Activated T-cell treated with anti-CD3 and anti-CD28 coated beads for 24 hours (primary cell): ENCODE results near the gene ACAP3.
"Not testable (repeated sequence)": the region's sequence is repeated elsewhere in the genome, so short reads cannot be mapped to it uniquely, and the experiment has no call there.

Source experiments
- DNase-seq: peaks from one replicate; pipeline ENCODE4 v3.0.0-alpha.2; 2020; ENCODE audit warnings: low read depth

ACAP3 gene

DNA sequence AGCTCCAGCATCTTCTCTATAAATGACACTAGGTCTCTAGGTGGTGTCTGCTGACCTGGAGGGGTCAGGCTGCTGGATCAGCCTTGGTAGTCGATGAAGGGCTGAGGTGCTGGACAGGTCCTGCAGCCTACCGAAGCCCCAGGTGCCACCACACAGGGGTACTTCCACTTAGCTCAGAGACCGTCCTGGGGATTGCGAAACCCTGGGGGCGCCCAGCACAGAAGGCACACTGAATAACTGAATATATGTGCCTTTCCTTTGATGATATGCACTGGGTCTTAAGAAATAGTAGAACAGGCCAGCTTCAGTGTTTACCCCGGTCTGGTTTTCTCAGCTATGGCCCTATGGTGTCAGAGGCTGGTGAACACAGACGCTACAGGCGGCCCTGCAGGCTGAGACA lies 45.0 kb downstream of the ACAP3 start:
- DNase-seq, result no peak

DNA sequence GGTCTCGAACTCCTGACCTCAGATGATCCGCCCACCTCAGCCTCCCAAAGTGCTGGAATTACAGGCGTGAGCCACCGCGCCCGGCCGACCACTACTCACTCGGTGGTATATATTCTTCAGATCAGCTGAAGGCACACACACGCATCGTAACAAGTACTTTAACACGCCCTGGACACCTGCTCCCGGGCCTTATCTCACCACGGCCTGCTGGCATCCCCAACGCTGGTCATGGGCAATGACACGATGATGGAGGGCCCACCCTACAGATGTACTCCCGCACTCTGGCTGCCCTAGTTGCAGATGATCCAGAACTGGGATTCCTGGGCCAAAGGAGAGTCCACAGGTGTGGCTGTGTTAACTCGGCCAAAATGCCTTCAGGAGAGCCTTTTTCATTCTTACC lies 45.7 kb downstream of the ACAP3 start:
- DNase-seq, result no peak

DNA sequence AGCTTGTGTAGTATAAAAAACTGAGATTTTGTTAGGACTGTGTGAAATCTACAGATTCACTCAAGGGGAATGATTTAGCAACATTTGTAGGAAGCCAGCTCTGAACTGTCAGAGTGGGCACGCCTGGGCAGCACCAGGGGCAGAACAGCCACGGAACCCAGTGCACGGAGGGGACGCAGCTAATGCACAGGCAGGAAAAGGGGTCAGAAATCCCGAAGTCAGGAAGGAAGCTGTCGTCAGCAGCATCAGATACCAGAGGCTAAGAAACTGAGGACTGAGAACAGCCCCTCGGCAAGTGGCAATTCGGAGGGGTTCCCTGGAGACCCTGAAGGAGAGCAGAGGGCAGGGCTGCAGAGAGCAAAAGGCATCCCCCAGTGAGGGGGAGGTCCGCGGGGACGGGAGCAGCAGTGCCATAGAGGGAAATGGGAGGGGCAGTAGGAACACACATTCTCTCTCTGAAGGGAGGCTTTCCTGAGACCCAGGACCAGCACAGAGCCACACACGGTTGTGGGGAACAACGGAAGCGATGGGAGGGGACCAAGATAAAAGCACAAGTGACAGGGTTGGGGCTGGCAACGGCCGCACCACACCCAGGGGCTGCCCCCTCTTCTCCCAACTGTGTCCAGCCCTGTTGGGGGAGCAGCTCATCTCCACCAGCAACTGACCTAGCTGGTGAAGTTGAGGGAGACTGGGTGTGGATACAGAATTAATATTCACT lies 46.7 kb downstream of the ACAP3 start:
- DNase-seq, result no peak

DNA sequence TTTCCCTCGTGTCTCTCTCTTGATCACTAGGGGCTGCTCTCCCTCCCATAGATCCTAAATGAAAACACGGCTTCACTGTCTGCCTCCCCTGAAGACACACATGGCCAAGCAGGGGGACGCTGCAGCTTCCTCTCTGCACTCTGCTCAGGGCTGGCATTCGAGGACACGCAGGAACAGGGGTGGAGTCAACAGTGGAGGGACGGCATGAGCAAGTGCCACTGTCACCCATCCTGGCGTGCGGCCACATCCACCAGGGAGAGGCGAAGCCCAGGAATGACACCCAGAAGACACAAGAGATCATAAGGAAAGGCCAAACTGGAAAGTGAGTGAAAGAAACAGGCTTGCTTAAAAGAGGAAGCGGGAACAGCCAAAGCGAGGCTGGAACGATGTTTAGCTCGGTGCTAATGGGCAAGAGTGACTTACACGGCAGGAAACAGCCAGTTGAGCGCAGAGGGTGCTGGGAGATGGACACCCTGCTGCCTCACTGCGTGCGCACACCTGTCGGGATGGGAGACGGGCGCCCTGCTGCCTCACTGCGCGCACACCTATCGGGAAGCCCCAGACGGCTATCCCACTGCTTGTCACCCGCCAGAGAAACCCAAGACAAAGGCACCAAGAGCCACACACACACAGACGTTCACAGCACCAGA lies 47.7 kb downstream of the ACAP3 start:
- DNase-seq, result no peak

DNA sequence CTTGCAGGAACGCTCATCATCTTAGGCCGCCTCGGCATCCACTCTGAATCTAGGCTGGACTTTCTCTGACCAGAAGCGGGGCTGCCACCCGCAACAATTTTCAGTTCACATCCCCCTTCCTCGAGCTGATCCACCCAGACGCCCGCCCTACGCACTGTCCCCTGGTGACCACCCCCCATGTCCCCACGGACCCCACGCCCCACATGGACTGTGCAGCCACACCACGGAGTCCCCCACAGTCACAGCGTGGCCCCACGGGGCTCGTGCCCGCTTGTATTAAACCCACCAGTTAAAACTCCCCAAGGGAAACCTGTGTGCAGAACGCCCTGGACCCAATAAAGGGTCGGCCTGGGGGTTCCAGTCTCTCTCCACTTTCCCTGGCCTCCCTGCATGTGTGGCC lies 48.2 kb downstream of the ACAP3 start:
- no peak for DNase-seq

DNA sequence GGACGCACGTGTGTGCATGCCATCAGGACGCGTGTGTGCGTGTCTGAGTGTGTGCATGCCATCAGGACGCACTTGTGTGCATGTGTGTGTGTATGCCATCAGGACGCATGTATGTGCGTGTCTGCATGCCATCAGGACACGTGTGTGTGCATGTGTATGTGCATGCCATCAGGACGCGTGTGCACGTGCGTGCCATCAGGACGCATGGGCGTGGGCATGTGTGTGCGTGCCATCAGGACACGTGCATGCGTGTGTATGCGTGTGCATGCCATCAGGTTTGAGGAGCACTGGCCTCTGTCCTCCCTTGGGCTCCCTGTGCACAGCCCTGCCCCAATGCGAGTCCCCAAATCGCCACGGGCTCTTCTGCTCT lies 48.6 kb downstream of the ACAP3 start:
- DNase-seq, result no peak

DNA sequence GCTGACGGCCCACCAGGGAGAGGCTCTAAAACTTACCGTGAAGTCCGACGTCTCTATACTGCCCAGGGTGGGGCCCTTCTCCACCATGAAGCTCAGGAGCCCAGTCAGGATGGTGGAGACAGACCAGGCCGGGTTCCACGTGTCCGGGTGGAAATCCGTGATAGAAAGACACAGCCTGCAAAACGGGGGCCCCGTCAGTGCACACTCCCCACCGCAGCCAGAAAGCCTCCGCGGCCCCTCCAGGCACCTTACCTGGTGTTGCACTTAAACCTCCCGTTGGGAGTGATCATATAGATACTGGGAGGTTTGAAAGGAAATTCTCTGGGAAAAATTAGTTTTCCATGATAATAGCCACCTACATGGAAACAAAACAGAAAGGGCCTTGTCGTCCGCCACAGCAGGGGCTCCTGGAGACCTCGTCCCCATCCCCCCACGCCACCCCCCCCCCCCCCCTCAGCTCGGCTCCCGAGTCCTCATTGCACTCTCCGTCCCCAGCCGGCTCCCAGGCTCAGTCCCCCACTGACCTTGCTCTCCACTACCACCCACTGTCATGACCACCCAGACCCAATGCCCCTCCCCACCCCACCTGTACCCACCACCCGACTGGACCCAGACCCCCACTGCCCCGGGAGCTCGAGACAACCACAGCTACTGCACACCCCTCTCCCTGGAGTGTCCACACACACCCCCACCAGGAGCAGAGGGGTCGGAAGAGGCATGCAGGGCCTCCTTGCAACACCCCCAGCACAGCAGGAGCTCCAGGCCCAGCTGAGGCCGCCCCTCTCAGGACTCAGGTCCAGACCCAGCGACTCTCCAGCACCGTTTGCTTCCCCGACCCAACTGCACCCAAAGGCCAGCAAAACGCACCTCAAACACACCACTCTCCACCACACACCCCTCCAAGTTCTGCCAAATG lies 50.5 kb downstream of the ACAP3 start:
- DNase-seq, result no peak

DNA sequence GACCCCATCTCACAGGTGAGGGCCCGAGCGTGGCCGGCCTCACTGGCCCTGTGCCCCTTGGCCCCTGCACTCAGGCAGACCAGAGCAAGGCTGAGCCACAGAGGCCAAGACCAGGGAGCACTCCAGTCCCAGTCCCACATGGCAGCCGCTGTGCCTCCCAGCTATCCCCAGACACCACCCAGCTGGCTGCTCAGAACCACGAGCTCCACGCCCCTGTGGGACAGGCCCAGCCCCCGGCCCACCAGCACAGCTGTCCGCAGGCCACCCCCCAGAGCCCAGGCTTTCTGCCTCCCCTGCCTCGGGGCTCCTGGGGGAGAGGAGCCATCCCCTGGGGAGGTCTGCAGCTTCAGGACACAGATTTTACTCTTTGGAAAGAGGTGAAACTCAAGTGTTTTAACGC lies 52.1 kb downstream of the ACAP3 start:
- no peak for DNase-seq

DNA sequence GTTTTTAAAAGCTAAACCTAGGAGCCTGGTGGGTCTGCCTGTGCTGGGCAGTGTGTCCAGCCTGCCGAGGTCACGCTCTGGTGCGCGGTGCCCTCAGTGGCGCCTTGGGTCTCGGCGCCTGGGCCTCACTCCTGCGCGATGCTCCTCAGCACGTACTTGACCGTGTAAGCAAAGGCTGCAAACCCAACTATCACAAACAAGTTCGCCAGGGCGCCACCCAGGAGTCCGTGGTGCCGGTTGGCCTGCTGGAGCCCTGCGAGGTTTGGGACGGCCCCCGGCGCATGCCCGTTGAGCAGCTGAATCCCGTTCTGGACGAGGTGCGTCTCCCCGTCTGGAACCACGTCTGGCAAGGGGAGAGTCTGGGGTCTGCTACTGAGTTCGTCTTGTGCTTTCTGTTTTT lies 52.7 kb downstream of the ACAP3 start:
- no peak for DNase-seq

DNA sequence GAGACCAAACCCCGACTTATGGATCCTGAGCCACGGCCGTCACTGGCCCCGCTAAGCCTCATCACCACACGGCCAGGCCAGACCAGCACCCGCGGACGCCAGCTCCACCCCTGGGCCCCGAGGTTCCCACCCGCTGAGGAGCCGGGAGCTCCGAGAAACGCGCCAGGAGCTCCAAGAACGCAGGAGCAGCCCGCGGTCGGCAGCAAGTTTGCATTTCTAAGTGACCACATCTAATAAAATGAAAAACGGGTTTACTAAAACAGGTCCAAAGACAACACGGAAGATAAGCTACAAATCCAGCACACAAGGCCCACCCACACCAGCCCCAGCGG lies 53.1 kb downstream of the ACAP3 start:
- DNase-seq, result no peak

DNA sequence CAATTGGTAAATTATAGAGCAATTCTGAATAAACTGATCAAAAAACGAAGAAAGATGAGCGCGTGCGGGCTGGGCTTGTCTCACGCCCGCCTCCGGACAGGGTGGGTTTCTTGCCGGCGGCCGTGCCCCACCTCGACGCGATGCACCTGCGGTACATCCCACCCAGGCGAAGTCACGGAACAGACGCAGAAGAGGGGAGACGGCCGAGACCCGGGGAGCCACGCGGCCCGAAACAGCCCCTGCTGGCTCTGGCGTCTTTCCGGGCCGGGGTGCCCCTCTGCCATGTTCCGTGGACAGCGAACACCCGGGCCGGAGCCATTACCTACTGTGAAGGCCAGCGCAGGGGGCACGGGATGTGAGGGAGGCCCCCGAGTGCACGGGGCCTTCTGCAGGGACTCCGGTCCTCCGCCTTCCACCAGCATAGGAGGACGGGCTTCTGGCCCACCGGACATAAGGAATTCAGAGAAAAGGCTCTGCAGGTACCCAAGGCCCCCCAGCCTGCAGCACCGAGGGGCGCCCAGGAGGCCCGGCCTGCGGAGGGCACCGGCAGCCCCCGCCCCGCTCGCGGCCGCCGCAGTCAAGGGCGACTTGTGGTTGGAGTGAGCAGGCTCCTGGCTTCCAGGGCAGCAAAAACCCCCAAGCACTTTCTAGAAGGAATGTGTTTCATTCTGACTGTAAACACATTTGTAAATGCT lies 53.6 kb downstream of the ACAP3 start:
- no peak for DNase-seq

DNA sequence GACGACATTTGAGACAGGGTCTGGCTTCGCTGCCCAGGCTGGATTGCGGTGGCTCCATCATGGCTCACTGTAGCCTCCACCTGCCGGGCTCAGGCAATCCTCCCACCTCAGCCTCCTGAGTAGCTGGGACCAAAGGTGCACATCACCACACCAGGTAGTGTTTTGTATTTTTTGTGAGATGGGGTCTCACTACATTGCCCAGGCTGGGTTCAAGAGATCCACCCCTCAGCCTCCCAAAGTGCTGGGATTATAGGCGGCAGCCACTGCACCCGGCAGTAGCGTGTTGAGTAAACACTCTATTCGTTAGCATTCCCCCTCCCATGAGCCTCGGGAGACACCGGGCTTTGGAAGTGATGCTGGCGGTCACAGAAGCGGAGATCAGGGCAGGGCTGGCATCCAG lies 54.4 kb downstream of the ACAP3 start:
- no peak for DNase-seq

DNA sequence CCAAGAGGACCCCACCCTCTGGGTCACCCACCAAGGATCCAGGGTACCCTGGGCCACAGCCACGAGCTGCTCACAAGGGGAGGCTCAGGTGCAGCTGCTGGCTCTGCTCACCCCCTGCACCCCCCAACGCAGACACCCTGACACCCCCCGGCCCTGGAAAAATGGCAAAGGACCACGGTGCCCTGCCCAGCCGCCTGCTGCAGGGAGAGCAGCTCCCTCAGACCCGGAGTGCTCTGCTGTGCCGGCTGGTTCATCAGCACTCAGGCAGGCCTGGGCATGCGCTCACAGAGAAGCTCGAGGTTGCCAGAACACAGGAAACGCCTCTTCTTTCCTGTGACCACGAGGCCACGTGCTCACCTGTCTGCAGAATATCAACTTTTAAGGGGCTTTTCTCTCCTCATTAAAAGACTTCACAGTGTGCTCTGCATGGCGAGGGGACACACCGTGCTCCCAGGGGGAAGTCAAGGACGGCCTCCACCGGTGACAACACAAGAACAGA lies 56.9 kb downstream of the ACAP3 start:
- DNase-seq, result peak; percentile 54

DNA sequence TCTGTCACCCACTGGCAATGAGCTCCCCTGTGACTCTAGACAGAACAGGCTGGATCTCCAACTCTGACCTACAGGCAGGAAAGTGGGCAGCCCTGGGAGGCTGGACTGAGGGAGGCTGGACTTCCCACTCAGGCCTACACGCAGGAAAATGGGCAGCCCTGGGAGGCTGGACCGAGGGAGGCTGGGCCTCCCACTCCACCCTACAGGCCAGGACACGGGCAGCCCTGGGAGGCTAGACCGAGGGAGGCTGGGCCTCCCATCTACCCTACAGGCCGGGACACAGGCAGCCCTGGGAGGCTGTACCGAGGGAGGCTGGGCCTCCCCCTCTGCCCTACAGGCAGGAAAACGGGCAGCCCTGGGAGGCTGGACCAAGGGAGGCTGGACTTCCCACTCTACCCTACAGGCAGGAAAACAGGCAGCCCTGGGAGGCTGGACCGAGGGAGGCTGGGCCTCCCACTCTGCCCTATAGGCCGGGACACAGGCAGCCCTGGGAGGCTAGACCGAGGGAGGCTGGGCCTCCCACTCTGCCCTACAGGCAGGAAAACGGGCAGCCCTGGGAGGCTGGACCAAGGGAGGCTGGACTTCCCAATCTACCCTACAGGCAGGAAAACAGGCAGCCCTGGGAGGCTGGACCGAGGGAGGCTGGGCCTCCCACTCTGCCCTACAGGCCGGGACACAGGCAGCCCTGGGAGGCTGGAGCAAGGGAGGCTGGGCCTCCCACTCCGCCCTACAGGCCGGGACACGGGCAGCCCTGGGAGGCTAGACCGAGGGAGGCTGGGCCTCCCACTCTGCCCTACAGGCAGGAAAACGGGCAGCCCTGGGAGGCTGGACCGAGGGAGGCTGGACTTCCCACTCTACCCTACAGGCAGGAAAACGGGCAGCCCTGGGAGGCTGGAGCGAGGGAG lies 59.5 kb downstream of the ACAP3 start:
- DNase-seq, result not testable (repeated sequence)

DNA sequence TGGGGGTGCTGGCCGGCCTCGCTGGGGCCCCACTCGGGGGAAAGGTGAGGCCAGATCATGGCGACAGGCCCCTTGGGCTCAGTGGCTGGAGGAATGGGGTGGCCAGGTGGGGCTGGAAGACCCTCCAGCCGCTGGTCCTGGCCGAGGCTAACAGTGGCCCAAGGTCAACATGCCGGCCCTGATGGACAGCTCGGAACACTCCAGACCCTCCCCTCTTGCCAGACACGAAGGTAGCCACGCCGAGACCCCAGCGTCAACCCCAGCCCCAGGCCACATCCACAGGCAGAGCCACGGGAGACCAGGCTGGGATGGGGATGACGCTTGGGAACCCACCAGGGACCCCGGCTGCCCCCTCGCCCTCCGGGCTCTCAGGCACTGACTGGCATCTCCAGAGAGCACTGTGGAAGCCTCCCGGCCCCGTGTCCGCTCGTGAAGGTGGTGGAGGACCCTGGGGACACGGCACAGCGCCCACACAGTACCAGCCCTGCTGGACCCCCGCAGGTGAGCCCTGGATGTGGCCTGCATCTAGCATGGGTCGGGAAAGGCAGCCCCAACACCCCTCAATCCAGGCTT lies 60.3 kb downstream of the ACAP3 start:
- DNase-seq, result no peak

DNA sequence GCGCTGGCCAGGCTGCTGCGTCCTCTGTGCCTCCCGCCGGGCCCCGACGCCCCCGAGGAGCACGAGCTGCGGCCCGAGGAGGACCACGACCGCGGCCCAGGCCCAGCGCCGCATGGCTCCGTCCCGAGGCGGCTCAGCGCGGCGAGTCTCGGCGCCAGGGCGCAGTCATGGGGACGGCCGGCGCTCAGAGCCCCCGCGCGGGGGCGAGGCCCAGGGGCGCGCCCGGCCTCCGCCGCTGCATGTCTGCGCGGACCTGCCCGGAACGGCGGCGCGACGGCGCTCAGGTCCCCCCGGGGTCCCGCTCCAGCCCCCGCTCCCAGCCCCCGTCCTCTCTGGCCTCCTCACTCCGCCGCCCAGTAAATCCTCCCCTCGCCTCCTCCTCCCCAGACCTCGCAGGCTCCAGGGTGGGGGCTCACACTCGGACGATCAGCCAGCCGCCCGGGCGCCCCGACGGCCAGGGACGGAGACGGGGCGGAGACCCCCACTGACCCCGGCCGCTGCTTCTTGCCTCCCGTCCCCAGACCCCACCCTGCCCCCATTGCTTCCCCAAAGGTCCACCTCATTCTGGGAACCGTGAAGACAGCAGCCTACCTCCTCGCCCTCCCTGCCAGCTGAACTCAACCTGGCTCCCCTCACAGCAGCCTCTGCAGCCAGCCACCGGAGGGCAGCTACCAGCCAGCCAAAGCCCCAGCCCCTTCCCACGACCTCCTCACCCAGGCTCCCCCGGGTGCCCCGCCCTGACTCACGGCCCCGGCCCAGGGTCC lies 61.0 kb downstream of the ACAP3 start, which contains the start of gene C1QTNF12:
Gene C1QTNF12 (minus strand): TSS at position 146 of the 764 bp plus-strand sequence. CDS start 32 bp downstream, at position 114.
- no peak for DNase-seq

DNA sequence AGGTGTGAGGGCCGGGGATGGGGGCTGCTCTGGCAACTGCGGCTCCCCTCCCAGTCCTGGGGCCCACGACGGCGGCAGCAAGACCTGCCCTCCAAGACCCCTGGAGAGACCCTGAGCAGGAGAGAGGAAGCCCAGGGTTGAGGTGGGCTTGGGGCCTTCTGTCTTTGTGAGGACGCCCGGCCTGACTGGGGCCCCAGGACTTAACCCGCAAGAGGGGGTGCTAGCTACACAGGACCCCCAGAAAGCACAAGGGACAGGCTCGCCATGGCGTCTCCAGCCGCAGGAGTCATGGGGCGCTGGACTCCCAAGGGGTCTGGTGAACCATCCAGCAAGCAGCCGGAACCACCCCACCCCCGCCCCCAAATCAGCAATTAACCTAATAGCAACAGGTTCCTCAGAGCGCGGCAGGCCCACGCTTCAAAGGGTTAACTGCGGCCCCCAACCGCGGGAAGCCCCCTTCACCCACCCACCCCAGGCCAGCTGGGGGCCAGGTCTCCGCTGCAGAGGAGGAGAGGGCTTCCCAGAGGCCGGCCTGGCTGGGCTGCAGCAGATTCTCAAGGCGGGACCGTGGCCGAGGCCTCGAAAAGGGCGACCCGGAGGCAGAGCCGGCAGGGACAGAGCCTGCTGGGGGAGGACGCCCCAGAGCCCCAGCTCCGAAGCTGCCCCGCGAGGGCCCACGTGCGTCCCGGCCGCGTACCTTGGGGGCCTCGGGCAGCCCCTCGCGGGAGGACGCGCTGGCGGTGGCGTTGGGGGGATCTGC lies 61.7 kb downstream of the ACAP3 start:
- no peak for DNase-seq

DNA sequence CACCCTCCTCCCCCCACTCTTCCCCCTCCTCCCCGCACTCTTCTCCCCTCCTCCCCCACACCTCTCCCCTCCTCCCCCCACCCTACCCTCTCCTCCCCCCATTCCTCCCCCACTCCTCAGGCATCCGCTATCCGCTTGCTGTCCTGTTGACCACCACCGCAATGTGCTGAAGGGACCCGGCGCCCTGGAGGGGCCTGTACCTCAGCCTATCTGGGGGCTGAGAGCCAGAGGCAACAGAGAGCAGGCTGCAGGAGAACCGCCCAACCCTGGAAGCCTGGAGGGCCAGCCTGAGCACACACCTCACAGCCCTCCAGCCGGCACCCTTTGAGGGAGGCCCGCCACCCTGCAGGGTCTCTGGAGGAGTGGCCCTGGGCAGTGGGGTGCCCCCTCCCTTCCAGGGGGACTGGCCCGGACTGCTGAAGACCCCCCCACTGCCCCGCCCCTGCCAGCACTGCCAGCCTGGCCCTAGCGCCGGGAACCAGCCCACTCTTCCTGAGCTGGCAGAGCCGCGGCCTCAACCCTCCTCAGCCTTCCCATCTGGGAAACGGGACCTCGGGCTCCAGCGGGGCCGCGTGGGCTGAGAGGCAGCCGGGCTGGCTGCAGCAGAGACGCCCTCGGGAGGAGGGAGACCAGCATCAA lies 62.4 kb downstream of the ACAP3 start:
- no peak for DNase-seq
